A549 treated with RU486 at 1 μM for 4 hours (cell line): Measurements from ENCODE around the gene TMEM245. TPM values are rescaled to one million over a fixed set of nuclear protein-coding genes. Genes with fewer than 3 reads are reported as not detected.

Experiments
- total RNA-seq: library from RNA; stranded (reverse); fragments of 200-300 nt; extraction: Qiagen RNA extraction; gene quantifications from 5 replicates; pipeline ENCODE4 v1.2.3, GENCODE V29; 2022; ENCODE audit warnings: low read depth

The TMEM245 gene
- 31.5 to 47.8 TPM (median 45.7 TPM) in 5 replicates for total RNA-seq

DNA sequence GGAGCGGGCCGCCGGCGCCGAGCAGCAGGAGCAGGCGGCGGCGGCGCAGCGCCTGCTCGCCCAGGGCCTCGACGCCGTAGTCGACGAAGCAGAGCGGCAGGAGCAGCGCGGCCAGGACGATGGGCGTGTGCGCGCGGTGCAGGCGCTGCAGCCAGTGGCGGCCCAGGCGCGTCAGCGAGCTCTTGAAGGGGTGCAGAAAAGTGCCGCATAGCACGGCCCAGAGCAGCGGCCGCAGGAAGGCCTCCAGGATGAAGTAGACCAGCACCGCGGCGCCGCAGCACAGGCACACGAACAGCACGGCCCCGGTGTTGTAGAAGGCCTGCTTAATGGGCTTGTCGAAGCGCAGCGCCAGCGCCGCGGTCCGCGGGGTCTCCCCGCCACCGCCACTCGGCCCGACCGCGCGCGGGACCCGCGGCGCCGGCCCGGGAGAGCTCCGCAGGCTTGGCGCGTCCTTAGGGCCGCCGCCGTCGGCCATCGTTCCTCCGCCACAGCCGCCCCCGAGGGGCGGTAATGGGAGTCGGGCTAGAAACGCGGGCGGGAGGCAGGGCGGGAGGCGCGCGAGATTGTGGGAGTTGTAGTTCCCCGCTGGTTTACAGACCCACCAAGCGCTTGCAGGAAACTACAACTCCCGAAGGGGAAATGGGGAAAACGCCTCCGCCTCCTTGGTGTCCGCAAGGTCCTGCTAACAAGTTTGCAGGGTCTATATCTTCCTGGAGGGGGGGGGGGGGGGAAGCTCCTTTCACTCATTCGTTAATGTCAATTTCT lies at the start of gene TMEM245:
TMEM245 (minus strand) TSS at position 509 of the 765 bp plus-strand sequence; CDS start at position 475, 34 bp downstream.

GRCh38 chr9:109166771-109167601 lies 47.2 kb upstream of the TMEM245 start, which contains the start of gene FRRS1L:
FRRS1L (minus strand) TSS chr9:109167249; CDS start chr9:109167138, 111 bp downstream.

DNA sequence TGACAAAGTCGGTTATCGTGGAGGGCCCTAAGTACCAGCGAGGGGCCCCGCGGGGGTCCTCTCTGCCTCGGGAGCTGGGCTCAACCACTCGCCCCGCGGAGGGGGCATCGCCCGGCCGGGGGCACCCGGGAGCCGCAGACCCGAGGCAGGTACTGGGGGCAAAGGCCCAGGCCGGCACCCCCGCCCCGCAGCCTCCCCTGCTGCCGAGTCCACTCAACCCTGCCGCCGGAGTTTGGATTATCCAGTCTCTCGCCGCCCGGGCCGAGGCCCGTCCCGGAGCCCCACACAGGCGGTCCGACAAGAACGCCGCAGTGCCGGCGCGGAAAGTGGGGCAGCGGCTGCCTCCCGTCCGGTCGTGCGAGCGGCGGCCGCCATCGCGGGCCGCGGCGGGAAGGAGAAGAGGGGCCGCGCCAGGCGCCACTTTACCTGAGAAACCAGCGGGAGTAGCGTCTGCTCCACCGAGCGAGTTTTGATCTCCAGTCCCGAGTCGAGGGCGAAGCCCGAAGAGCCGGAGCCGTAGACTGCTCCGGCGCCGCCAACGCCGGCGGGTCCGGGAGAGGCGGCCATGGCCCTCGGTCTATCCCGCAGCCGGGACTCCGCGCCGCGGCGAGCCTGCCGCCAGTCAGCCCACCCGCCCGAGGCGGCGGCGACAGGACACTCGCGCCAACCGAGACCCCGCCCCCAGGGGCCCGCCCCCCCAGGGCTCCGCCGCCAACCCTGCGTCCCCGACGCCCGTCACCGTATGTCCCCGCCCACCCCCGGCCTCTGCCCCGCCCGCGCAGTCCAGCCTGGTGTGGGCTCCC lies 106.7 kb downstream of the TMEM245 start, which contains the start of gene CTNNAL1:
CTNNAL1 (minus strand) TSS at position 624 of the 803 bp plus-strand sequence; CDS start at position 567, 57 bp downstream.

Other genes starting within 250 kb of the TMEM245 start
- gene ELP1, start 185.8 kb downstream of the TMEM245 start, total RNA-seq = 18.5 to 25.6 TPM (median 21.2 TPM) in 5 replicates
- 17.1 to 25.0 TPM (median 22.3 TPM) in 5 replicates for gene ABITRAM, start 185.5 kb downstream of the TMEM245 start, total RNA-seq
- gene CTNNAL1, start 106.4 kb downstream of the TMEM245 start, total RNA-seq = 36.2 to 59.4 TPM (median 49.0 TPM) in 5 replicates
- 0.14 to 0.49 TPM (median 0.30 TPM) in 5 replicates for gene FRRS1L, start 47.3 kb upstream of the TMEM245 start, total RNA-seq
- gene EPB41L4B, start 201.1 kb upstream of the TMEM245 start, total RNA-seq = 7.4 to 11.4 TPM (median 10.8 TPM) in 5 replicates